Fibroblast of skin of abdomen (primary cell): ENCODE data around the gene PTH1R.
A peak's percentile ranks its signal among the peaks of the same experiment; 100 is the strongest.

Experiments used
- DNase-seq: peaks from one replicate; pipeline ENCODE4 v3.0.0-alpha.2; 2013

PTH1R gene

DNA sequence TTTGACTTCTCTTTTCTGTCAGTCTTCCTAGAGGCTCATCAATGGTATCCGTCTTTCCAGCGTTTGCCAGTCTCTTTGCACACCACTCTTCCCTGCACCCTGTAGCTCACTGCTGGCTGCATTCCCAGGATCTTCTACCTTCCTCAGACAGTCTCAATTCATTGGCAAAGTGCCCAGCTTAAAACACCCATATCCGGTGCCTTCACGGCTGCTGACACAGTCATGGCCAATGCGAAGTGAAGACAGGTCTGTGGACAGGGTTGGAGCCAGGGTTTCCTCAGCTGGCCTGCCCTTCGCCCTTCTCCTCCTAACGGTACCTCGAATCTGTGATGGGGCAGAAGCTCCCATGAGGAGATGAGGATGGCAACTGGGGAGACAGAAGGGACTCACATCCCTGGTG lies 36.1 kb downstream of the PTH1R start:
- DNase-seq = peak; percentile 72

DNA sequence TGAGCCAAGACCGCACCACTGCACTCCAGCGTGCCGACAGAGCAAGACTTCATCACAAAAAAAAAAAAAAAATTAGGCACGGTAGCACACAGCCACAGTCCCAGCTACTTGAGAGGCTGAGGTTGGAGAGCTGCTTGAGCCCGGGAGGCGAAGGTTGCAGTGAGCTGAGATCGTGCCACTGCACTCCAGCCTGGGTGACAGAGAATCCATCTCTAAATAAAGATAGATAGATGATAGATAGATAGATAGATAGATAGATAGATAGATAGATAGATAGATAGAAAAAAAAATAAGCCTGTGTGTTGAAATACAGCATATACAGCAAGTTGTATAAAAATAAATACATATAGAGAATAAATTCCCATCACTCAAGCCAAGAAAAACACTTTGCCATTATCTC lies 37.3 kb downstream of the PTH1R start:
- DNase-seq = no peak

DNA sequence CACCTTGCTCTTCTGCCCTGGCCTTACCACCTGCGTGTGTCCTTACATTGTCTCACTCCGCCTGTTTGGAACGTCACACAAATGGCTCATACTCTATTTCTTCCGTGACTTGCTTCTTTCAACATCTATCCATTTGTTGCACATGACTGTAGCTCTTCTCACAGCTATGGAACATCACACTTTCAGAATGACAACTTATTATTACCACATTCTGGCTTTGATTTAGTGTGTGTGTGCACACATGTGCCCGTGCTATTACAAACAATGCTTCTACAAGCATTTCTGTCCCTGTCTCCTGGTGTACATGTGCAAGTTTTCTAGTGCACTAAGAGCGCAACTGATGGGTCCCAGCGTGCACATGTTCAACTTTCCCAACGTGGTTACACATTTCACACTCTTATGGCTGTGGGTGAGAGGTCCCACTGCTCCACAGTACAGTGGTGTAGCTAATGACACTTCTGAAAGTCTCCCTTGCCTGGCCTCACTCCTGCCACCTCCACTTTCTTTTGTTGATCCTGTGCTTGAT lies 37.8 kb downstream of the PTH1R start:
- DNase-seq = no peak

DNA sequence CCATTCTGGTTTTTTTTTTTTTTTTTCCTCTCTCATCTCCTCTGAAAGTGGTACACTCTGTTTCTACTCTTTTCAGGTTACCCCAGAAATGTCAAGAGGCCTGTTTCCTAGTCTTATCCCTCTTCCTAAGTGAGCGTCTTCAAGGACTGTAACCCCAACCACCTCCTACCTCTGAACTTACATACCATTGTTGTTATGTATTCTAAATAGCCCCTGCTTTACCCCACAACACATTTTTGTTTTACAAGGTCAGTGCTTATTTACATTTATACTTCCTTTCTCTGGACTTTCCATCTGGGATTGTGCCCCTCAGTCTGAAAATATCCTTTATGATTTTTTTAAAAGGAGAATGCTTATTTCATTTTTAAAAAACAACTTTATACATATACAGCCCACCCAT lies 38.8 kb downstream of the PTH1R start:
- DNase-seq = no peak

DNA sequence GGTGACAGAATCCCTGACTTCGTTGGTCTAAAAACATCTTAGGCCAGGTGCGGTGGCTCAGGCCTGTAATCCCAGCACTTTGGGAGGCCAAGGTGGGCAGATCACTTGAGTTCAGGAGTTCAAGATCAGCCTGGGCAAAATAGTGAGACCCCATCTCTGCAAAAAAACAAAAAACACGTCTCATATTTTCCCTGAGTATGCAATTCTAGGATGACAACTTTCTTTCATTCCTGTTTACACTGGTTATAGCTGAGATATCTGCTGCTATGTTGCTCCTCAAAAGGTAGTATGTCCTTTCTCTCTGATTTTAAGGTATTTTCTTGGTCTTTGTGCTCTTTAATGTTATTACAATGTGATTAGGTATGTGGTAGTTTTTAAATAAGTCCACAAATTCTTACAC lies 39.3 kb downstream of the PTH1R start:
- no peak for DNase-seq

DNA sequence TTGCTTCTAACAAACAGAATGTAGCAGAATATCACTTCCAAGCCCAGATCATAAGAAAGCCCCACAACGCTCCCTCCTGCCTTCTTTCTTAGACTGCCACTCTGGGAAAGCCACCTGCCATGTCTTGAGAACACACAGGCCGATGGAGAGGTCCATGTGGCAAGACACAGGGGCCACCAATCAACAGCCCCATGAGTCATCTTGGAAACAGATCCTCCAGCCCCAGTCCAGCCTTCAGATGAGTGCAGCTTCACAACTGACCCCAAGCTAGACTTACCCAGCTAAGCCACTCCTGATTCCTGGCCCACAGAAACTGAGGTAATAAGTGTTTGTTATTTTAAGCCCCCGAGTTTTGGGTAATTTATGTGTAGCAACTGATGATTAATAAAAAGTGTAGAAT lies 39.7 kb downstream of the PTH1R start:
- no peak for DNase-seq

DNA sequence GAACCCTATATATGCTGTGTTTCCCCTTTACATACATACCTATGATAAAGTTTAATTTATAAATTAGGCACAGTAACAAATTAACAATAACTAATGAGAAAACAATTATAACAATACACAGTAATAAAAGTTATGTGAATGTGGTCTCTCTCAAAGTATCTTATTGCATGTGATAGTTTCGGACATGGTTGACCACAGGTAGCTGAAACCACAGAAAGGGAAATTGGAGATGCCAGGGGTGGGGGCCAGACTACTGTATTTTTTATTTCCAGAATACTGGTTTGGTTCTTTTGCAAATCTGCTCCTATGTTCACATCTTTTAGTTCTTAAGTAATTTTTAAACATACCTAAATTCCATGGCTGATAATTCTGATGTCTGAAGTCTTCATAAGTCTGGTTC lies 40.7 kb downstream of the PTH1R start:
- DNase-seq = no peak

DNA sequence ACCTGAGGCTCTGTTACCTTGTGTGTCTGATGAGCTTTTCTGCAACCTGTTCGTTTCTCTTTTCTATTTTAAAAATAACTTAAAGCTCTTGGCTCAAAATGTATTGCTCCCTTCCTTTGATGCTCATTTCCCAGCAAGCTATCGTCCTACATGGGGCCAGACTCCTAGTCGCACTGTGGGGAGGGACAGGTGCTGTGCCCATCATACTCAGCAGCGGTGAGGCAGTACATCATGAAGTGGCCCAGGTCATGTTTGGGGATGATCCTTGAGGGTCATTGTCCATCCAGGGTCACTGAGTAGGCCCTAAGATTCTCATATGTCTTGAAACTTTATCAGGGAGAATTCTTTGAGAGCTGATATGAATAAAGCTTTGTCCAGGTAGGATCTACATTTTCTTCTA lies 41.1 kb downstream of the PTH1R start:
- no peak for DNase-seq

DNA sequence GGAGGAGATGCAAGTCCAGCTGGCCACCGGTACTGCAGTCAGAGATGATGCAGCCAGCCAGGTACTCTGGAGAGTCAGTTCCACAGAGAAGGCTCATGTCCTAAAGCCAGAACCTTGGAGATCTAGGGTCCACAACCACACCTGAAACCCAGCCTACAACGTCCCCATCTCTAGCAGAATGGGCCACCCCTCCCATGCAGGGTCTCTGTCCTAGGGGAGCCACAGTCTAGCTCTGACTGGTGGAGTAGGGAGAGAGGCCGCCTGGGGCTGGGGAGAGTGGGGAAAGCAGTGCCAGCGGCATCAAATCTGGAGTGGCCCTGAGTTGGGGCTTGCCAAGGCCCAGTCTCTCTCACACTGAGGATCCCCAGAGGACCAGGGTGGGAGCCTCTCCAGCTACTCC lies 43.5 kb downstream of the PTH1R start:
- DNase-seq = no peak

DNA sequence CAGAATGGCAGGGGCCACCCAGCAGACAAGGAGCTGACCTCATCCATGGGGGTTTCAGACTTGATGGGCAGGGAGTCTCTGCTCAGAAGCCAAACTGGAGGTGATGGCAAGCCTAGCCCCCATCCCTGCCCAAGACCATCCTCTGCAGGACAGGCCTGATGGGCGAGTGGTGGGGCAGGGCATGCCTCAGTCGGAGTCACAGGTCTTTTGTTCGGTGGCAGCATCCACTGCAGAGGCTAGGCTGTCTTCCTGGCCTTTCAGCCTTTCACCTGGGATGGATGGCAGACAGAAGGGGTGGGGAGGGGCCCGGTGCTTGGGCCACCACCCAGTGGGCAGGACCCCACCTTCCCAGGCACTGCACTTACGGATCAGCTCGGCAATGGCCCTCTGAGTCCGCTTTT lies 44.4 kb downstream of the PTH1R start:
- DNase-seq = no peak

DNA sequence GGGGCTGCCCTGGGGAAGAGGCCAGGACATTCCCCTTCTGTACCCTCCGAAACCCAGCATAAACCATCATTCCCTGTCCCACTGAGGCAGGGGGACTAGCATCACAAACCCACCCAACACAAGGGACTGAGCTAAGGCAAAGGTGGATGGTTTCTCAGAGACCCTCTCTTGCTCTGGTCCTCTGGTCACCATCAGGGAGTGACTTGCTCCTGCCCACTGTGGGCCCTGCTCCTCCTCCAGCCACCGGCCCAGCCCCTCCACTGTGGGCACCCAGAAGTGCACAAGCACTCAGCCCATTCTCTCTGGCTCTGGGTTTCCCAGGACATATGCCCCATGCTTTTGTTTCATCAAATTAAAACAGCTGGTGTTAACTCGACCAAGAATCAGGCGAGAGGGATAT lies 44.9 kb downstream of the PTH1R start:
- no peak for DNase-seq

DNA sequence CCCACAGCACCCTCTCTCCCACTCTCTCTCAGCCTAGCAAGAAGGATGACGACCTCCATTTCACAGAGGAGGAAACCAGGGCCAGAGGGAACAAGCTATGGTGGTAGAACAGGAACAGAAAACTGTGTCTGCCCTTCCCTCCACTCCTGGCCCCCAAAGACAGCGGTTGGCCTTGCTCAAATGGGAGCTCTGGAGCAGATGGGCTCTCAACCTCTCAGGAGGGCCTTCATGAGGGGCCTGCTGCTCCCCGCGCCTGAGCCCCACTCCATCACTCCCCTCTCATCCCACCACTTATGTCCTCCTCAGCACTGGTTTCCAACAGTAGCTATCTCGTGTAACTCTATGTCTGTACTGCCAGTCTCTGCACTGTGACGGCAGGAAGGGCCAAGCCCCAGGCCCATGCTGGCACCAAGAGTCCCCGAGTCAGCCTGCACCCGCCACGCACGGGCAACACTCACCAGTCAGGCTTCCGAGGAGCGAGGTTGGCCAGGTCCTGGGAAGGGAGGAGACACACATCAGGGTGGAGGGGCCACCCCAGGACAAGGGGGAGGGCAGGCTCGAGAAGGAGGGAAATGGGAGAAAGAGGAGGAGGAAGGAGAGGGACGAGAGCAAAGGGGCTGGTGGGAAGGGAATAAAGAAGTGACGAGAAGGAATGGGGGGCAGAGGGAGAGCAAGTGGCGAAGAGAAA lies 45.5 kb downstream of the PTH1R start:
- DNase-seq = no peak

DNA sequence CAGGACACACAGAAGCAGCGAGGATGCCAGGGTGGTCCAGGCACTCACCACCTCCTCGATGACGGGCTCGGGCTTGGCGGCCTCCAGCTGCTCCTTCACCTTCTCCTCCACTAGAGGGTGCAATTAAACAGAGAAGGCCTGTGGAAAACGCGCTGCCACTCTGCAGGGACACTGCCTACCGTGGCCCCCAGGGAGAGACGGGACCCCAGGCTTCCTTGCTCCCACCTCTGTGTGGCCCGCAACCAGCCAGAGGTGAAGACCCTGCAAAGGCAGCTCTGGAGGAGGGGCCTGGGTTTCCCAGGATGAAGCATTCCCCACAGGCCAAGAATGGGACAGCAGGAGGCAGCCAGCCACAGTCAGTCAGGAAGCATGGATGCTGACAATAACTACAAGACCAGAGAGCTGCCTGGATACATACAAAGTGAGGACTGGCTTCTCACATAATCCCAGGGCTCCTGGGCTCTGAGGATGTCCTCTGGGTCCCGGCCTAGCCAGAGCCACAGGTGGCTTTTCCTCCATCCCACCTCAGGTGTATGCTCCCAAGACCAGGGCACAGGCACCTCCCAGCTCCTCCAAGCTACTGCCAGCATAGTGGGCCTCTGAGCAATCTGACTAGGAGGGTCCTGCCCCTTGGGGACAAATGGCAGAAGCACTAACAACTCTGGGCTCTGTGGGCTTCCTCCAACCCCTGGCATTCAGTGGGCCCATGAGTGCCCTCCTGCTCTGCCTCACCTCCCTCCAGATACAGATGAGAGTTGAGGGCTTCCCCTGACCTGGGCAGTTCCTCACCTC lies 46.2 kb downstream of the PTH1R start:
- peak; percentile 37 for DNase-seq

DNA sequence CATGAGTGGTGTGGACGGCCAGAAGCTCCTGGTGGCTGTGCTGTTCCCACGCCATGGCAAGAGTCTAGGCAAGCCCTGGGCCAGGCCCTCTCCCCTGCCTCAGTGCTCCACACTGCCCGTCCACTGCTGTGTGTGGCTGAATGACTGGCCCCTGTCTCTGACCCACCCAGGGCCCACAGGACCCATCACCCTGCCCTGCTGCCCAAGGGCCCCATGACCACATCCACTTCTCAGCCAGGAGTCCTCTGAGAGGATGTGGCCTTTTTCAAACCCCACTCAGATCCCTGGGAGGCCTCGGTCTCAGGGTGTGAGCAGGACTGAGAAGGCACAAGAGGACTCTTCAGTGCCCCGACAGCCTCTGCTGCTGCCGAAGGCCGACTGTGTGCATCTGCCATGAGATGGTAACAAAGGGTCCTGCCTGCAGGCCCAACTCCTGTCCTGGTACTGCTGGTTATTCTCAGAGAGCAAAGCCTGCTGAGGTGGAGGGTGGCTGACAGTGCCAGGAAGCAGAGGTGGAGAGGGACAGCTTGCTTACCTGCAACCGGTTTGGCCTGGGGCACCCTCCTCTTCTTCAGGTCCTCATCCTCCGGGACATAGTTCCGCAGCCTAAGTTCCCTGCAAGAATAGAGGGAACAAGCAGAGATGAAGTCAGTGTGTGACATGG lies 47.5 kb downstream of the PTH1R start:
- no peak for DNase-seq

DNA sequence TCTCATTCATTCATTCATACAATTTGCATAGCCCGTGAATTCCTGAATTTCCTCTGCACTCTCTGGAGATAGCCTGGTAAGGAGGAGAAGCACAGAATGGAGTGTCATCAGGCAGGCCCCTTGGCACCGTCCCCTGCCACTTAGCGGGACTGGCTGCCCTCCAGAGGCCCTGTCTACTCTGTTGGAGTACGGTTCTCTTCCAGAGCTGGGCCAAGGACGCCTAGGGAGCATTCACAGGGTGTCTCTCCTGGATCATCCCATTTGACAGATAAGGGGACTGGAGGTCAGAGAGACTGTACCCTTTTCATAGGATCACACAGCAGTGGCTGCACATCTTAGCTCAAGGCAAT lies 48.0 kb downstream of the PTH1R start:
- DNase-seq = no peak

DNA sequence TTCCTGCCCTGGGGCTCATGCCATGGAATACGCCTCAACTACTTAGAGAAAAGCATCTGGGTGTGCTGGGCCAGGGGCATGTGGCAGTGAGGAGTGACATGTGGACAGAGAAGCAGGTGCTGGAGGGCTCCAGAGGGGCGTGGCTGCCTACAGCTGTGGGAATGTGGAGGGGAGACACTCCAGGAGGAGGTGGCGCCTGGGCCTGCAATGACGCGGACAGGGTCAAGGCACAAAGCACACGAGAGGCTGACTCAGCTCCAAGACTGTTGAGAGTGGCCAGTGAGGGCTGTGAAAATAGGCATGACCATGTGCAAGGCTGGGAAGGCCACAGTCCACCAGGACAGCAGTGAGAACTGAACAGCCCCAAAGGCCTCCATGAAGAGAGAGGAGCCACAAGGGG lies 48.5 kb downstream of the PTH1R start:
- DNase-seq = no peak

DNA sequence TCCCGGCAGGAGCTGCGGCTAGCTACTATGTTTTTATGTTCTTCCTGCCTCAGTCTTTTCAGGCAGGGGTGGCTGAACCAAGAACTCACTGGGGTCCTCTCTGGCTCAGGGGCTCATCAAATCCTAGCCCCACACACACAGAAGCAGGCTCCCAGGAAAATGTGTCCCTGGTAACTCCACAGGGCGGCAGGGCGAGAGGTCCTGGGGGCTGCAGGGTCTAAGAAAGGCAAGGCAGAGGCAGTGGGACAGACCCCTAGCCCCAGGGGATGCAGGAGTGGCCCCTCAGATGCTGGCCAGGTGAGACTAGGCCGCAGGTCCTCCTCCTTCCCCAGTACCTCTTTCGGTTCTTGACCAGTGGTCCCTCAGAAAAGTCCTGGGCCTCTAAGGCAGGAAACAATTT lies 48.9 kb downstream of the PTH1R start:
- no peak for DNase-seq

DNA sequence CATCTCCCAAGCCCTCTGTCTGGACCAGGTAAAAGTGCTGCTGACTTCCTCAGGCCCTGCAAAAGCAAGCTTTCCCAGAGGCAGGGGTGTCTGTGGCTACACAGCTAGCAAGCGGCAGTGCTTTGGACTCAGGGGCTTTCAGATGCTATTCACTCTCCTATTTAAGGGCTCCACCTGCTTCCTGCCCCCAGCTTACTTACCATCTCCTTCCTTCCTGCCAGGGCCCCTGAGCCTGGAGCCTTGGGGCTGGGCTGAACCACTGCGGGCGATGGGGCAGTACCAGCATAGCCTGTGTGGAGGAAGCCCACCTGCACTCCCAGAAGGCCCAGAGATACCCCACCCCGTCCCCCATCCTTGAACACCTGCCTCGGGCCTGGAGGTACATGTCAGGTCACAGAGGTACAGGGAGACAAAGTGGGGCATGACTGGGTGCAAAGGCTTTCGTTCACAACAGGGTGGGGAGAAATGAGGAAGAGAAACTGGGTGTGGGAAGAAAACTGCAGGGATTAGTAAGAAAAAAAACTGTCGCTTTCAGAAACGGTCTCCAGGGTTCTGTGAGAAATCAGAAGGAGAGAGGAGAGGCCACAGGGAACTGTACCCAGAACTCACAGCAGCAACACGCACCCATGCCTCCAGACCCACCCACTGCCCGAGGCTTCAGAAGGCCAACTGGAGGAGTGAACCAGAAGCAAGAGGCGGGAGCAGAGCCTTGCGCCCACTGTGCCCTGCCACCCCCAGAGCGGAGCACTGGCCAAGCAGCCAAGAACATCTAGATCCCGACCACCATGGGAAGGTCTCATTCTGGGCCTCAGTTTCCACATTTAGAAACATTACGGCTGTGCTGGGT lies 49.6 kb downstream of the PTH1R start:
- DNase-seq = no peak

DNA sequence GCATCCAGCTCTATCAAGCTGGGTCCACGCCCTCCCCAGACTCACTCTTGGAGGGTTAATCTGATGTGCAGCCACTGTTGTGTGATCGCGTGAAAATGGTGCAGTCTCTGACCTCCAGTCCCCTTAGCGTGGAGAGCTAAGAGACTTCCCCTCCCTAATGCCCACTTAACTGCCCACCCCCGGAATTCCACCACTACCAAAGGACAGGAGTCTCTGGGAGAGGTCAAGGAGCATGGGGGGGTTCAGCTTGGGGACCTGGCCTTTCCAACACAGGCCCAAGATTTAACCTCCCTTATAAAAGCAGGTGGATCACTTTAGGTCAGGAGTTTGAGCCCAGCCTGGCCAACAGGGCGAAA lies 50.2 kb downstream of the PTH1R start:
- DNase-seq = no peak

DNA sequence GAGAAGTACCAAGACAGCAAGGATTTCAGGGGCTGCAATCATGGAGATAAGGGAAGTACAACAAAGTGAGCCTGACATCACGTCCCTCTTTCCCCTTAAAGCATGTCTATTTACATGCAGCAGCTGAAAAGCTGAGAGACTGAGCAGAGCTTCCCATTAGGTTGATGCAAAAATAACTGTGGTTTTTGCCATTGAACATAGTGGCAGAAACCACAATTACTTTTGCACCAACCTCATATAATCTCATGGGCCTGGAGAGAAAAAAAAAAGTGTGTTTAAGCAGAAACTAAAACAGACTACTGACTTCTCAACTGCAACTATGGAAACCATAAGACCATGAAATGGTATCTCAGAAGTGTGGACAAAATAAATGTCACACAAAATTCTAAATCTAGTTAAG lies 50.8 kb downstream of the PTH1R start:
- DNase-seq = no peak

DNA sequence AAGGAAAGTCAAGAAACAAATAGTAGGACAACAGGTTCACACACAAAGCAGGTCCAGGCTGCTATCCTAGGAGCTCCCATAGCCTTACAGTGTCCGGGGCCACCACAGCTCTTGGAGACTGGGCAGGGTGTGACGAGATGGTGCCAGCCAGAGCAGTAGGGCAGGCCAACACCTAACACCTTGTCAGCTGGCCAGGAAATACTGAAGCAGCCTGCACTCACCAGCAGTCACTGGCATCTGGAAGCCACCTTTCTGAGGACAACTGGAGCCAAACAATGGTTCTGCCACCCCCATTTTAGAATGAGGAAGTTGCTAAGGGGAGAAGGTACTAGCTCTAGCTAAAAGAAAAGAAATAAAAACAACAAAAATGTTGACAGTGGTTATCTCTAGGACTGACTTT lies 51.8 kb downstream of the PTH1R start:
- DNase-seq = no peak

DNA sequence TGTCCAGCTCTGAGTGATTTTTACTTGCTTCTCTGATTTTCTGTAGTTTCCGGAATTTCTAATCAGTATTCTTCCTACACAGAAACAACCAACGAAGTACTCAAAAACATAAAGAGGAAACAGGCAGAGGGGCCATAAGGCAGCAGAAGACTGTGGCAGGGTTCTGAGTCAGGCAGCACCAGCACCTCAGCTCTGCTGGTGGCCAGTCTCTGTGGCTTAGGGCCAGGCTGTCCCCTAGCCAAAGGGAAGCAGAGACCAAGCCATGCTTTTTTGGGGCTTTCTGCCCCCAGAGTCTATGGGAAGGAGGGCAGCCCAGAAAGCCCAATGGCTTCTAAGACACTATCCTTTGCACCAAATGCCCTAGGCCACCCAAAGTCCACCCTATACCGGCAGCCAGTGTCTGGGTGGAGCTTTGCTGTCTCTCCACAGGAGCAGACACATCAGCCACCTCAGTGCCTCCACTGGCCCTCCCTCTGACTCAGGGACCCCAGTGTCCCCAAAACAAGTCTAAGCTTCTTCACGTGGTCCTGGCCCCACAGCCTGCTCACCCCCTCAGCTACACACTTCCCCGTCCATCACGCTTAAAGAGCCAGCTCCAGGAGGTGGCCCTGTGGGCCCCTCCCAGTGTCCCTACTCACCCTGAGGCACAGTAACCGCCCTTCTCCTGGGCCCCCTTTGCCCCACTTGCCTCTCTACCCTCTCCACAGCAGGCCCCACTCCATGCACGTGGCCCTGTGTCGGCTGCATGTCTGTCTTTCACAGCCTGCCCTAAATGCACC lies 52.8 kb downstream of the PTH1R start:
- DNase-seq = no peak
